HepG2 (cell line): Measurements from ENCODE around the gene CFAP100. TPM values are rescaled to one million over a fixed set of nuclear protein-coding genes. Genes with fewer than 3 reads are reported as not detected.
A peak's percentile ranks its signal among the peaks of the same experiment; 100 is the strongest.

Experiments used
- MYNN ChIP-seq: sonication (generic); formaldehyde crosslinking; IDR thresholded peaks from 2 replicates; pipeline ENCODE4 v1.4.0; 2020; ENCODE audit warnings: mild to moderate bottlenecking, low read depth, missing genetic modification reagents
- TBP ChIP-seq: sonication (generic); formaldehyde crosslinking; IDR thresholded peaks from 2 replicates; pipeline ENCODE4 v1.5.0; 2020; ENCODE audit warnings: missing genetic modification reagents
- ZNF484 ChIP-seq: sonication (generic); formaldehyde crosslinking; IDR thresholded peaks from 2 replicates; pipeline ENCODE4 v1.5.1; 2020; ENCODE audit warnings: mild to moderate bottlenecking, low read depth, missing genetic modification reagents, borderline replicate concordance
- ZNF709 ChIP-seq: sonication (generic); formaldehyde crosslinking; IDR thresholded peaks from 2 replicates; pipeline ENCODE4 v1.5.0; 2020; ENCODE audit warnings: mild to moderate bottlenecking, missing genetic modification reagents
- polyA plus RNA-seq, 8 experiments: library from polyadenylated mRNA; depleted of rRNA in 3 of 8; stranded (reverse) in 7 of 8; unstranded in 1 of 8; fragments of >200 nt; fragmentation: Illumina TruSeq in 4 of 8; extraction: Trizol in 4 of 8; gene quantifications; 2 replicates each; pipeline versions ENCODE4 v1.2.1 to v1.2.3, GENCODE V29; 2011 to 2016; ENCODE audit warnings: low read depth in 4 of 8, missing spikeins in 1 of 8, mixed read lengths in 1 of 8; ENCODE audit not compliant: insufficient read depth in 1 of 8
- total RNA-seq, 5 experiments: library from RNA; depleted of rRNA; stranded (reverse); fragments of >200 nt; fragmentation: Illumina TruSeq; extraction: Trizol; gene quantifications; 2 replicates each; pipeline ENCODE4 v1.2.3, GENCODE V29; 2016; ENCODE audit warnings: low read depth in 1 of 5
- TF ChIP-seq, protein P1 (sequence below): sonication (generic); formaldehyde crosslinking; IDR thresholded peaks from 2 replicates; pipeline ENCODE4 v1.8.0; 2022; ENCODE audit warnings: mild to moderate bottlenecking, missing genetic modification reagents, moderate library complexity
- TF ChIP-seq, protein P2 (sequence below): sonication (generic); formaldehyde crosslinking; IDR thresholded peaks from 2 replicates; pipeline ENCODE4 v1.4.0; 2020; ENCODE audit warnings: missing genetic modification reagents
- TF ChIP-seq, protein P3 (sequence below): sonication (generic); formaldehyde crosslinking; IDR thresholded peaks from 2 replicates; pipeline ENCODE4 v1.4.0; 2020; ENCODE audit warnings: missing genetic modification reagents, borderline replicate concordance
- TF ChIP-seq, protein P4 (sequence below): sonication (generic); formaldehyde crosslinking; IDR thresholded peaks from 2 replicates; pipeline ENCODE4 v1.4.0; 2020; ENCODE audit warnings: missing genetic modification reagents
- TF ChIP-seq, protein P5 (sequence below): sonication (generic); formaldehyde crosslinking; IDR thresholded peaks from 2 replicates; pipeline ENCODE4 v1.5.0; 2020; ENCODE audit warnings: missing genetic modification reagents
- TF ChIP-seq, protein P6 (sequence below): sonication (generic); formaldehyde crosslinking; IDR thresholded peaks from 2 replicates; pipeline ENCODE4 v1.4.0; 2020; ENCODE audit warnings: missing genetic modification reagents, mild to moderate bottlenecking, borderline replicate concordance

Gene CFAP100
- total and polyA plus RNA-seq, 2 of the 13 experiments (the other 11 are each of a cell fraction or from before 2014, with no cell fraction given): 0.32 TPM; not detected in 1

DNA sequence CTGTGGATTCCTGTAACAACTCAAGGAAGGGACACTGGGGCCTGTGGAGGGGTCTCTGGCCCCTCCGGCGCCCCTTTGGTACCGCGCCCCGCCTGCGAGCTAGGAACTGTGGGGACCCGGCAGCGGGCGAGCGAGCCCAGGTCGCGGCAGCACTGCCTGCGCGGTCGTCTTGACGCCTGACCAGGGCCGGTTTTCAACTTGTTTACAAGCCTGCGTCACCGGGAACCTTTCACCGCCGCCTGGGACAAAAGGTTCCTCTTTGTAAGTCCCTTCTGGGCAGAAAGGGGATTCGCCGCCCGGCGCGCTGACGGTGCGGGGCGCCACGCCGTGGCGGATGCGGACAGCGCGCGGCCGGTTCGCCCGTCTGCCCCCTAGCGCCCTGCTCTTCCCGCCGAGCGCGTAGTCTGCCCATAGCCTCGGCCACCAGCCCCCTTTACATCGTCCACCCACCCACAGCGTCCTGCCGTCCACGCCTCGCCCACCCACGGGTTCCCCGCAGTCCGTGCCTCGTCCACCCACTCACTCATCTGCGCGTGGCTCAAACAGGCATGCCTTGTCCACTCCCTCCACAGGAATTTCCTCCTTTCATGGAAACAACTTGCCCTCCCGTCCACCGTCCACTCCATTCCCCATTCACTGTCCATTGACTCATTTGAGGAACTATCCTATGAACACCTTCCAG is 5.5 kb upstream of the CFAP100 start (continued):
- TF ChIP-seq TBP: no peak
- TF ChIP-seq, protein P1, sequence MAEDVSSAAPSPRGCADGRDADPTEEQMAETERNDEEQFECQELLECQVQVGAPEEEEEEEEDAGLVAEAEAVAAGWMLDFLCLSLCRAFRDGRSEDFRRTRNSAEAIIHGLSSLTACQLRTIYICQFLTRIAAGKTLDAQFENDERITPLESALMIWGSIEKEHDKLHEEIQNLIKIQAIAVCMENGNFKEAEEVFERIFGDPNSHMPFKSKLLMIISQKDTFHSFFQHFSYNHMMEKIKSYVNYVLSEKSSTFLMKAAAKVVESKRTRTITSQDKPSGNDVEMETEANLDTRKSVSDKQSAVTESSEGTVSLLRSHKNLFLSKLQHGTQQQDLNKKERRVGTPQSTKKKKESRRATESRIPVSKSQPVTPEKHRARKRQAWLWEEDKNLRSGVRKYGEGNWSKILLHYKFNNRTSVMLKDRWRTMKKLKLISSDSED: no peak
- TF ChIP-seq, protein P2, sequence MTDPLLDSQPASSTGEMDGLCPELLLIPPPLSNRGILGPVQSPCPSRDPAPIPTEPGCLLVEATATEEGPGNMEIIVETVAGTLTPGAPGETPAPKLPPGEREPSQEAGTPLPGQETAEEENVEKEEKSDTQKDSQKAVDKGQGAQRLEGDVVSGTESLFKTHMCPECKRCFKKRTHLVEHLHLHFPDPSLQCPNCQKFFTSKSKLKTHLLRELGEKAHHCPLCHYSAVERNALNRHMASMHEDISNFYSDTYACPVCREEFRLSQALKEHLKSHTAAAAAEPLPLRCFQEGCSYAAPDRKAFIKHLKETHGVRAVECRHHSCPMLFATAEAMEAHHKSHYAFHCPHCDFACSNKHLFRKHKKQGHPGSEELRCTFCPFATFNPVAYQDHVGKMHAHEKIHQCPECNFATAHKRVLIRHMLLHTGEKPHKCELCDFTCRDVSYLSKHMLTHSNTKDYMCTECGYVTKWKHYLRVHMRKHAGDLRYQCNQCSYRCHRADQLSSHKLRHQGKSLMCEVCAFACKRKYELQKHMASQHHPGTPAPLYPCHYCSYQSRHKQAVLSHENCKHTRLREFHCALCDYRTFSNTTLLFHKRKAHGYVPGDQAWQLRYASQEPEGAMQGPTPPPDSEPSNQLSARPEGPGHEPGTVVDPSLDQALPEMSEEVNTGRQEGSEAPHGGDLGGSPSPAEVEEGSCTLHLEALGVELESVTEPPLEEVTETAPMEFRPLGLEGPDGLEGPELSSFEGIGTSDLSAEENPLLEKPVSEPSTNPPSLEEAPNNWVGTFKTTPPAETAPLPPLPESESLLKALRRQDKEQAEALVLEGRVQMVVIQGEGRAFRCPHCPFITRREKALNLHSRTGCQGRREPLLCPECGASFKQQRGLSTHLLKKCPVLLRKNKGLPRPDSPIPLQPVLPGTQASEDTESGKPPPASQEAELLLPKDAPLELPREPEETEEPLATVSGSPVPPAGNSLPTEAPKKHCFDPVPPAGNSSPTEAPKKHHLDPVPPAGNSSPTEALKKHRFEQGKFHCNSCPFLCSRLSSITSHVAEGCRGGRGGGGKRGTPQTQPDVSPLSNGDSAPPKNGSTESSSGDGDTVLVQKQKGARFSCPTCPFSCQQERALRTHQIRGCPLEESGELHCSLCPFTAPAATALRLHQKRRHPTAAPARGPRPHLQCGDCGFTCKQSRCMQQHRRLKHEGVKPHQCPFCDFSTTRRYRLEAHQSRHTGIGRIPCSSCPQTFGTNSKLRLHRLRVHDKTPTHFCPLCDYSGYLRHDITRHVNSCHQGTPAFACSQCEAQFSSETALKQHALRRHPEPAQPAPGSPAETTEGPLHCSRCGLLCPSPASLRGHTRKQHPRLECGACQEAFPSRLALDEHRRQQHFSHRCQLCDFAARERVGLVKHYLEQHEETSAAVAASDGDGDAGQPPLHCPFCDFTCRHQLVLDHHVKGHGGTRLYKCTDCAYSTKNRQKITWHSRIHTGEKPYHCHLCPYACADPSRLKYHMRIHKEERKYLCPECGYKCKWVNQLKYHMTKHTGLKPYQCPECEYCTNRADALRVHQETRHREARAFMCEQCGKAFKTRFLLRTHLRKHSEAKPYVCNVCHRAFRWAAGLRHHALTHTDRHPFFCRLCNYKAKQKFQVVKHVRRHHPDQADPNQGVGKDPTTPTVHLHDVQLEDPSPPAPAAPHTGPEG (CRISPR knock-in tag): 0 out of 2 replicates have a peak, but pooled peaks have one; percentile 43
- no peak for TF ChIP-seq ZNF484 (CRISPR knock-in tag)
- no peak for TF ChIP-seq MYNN (CRISPR knock-in tag)
- TF ChIP-seq, protein P3, sequence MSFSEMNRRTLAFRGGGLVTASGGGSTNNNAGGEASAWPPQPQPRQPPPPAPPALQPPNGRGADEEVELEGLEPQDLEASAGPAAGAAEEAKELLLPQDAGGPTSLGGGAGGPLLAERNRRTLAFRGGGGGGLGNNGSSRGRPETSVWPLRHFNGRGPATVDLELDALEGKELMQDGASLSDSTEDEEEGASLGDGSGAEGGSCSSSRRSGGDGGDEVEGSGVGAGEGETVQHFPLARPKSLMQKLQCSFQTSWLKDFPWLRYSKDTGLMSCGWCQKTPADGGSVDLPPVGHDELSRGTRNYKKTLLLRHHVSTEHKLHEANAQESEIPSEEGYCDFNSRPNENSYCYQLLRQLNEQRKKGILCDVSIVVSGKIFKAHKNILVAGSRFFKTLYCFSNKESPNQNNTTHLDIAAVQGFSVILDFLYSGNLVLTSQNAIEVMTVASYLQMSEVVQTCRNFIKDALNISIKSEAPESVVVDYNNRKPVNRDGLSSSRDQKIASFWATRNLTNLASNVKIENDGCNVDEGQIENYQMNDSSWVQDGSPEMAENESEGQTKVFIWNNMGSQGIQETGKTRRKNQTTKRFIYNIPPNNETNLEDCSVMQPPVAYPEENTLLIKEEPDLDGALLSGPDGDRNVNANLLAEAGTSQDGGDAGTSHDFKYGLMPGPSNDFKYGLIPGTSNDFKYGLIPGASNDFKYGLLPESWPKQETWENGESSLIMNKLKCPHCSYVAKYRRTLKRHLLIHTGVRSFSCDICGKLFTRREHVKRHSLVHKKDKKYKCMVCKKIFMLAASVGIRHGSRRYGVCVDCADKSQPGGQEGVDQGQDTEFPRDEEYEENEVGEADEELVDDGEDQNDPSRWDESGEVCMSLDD: no peak
- TF ChIP-seq, protein P4, sequence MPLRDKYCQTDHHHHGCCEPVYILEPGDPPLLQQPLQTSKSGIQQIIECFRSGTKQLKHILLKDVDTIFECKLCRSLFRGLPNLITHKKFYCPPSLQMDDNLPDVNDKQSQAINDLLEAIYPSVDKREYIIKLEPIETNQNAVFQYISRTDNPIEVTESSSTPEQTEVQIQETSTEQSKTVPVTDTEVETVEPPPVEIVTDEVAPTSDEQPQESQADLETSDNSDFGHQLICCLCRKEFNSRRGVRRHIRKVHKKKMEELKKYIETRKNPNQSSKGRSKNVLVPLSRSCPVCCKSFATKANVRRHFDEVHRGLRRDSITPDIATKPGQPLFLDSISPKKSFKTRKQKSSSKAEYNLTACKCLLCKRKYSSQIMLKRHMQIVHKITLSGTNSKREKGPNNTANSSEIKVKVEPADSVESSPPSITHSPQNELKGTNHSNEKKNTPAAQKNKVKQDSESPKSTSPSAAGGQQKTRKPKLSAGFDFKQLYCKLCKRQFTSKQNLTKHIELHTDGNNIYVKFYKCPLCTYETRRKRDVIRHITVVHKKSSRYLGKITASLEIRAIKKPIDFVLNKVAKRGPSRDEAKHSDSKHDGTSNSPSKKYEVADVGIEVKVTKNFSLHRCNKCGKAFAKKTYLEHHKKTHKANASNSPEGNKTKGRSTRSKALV (CRISPR knock-in tag): peak; percentile 87
- TF ChIP-seq, protein P5, sequence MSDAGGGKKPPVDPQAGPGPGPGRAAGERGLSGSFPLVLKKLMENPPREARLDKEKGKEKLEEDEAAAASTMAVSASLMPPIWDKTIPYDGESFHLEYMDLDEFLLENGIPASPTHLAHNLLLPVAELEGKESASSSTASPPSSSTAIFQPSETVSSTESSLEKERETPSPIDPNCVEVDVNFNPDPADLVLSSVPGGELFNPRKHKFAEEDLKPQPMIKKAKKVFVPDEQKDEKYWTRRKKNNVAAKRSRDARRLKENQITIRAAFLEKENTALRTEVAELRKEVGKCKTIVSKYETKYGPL (CRISPR knock-in tag): peak; percentile 73; the same call in 1 of the 2 replicates
- TF ChIP-seq ZNF709 (CRISPR knock-in tag): no peak; the same call in 1 of the 2 replicates
- TF ChIP-seq, protein P6, sequence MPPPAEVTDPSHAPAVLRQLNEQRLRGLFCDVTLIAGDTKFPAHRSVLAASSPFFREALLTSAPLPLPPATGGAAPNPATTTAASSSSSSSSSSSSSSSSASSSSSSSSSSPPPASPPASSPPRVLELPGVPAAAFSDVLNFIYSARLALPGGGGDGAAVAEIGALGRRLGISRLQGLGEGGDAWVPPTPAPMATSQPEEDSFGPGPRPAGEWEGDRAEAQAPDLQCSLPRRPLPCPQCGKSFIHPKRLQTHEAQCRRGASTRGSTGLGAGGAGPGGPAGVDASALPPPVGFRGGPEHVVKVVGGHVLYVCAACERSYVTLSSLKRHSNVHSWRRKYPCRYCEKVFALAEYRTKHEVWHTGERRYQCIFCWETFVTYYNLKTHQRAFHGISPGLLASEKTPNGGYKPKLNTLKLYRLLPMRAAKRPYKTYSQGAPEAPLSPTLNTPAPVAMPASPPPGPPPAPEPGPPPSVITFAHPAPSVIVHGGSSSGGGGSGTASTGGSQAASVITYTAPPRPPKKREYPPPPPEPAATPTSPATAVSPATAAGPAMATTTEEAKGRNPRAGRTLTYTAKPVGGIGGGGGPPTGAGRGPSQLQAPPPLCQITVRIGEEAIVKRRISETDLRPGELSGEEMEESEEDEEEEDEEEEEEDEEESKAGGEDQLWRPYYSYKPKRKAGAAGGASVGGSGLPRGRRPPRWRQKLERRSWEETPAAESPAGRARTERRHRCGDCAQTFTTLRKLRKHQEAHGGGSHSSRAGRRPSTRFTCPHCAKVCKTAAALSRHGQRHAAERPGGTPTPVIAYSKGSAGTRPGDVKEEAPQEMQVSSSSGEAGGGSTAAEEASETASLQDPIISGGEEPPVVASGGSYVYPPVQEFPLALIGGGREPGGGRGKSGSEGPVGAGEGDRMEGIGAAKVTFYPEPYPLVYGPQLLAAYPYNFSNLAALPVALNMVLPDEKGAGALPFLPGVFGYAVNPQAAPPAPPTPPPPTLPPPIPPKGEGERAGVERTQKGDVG (CRISPR knock-in tag): no peak
